Measurements from ENCODE around the gene LYRM1. TPM values are rescaled to one million over a fixed set of nuclear protein-coding genes. Genes with fewer than 3 reads are reported as not detected.

The LYRM1 gene
- polyA plus RNA-seq, 1 donor (not counting 4 experiments of a cell fraction or from before 2014, with no cell fraction given), result 21.7 TPM

GRCh38 chr16:20923876-20924275 lies 23.3 kb downstream of the LYRM1 start:
- H3K79me2 ChIP-seq (ENCODE audit: control insufficient read depth, insufficient read depth, low read length), result no peaks in the 10 kb centered on the region
- no peak overlapping the region for H3K27ac ChIP-seq (ENCODE audit: control insufficient read depth, insufficient read depth, low read length)
- no peaks in the 10 kb centered on the region for H3K9me3 ChIP-seq (ENCODE audit: control insufficient read depth, low read depth, low read length)
- dilution Hi-C loops (cut with MboI; ENCODE audit: extremely low pct_ligation_motif_present, low sequenced_read_pairs), result no loop called here
- FAIRE-seq (no peak), DNase-seq (ENCODE audit: low read depth, low spot score) (no peak)
- no peak overlapping the region for H2AFZ ChIP-seq (ENCODE audit: control insufficient read depth, low read length)
- no peaks in the 10 kb centered on the region for H4K20me1 ChIP-seq (ENCODE audit: control insufficient read depth, extremely low read depth, insufficient read depth, low read length)
- H3K27me3 ChIP-seq (ENCODE audit: control insufficient read depth, extremely low read depth, insufficient read depth, low read length), result no peaks in the 10 kb centered on the region
- TF ChIP-seq EZH2 (IDR thresholded peaks at IDR 0.05; ENCODE audit: low read length) (no peak), CTCF (optimal IDR thresholded peaks at IDR 0.05 in 1 of 3, IDR thresholded peaks at IDR 0.05 in 1 of 3, conservative IDR thresholded peaks at IDR 0.05 in 1 of 3; ENCODE audit: extremely low read depth in 1 of 3, insufficient read depth in 2 of 3, low read length in 3 of 3) (no peak)
- no peak overlapping the region for H3K4me2 ChIP-seq (ENCODE audit: control insufficient read depth, extremely low read depth, insufficient read depth, low read depth, low read length)
- no peak overlapping the region for H3K9ac ChIP-seq (ENCODE audit: control insufficient read depth, extremely low read depth, insufficient read depth, low read length)
- H3K36me3 ChIP-seq (ENCODE audit: control insufficient read depth in 2 of 2, extremely low read depth in 1 of 2, insufficient read depth in 2 of 2, low read length in 2 of 2), result no peaks in the 10 kb centered on the region
- no peaks in the 10 kb centered on the region for H3K4me1 ChIP-seq (ENCODE audit: control insufficient read depth, extremely low read depth, insufficient read depth, low read length)
- no peak overlapping the region for H3K4me3 ChIP-seq (ENCODE audit: control insufficient read depth in 2 of 3, extremely low read depth in 1 of 3, insufficient read depth in 2 of 3, low read depth in 1 of 3, low read length in 3 of 3)
- no peaks in the 10 kb centered on the region for H3K9me1 ChIP-seq (ENCODE audit: control insufficient read depth, extremely low read depth, insufficient read depth, low read length)

- H3K36me3 ChIP-seq (ENCODE audit: control insufficient read depth in 2 of 2, extremely low read depth in 1 of 2, insufficient read depth in 2 of 2, low read length in 2 of 2), result no peaks in the 10 kb centered on the region
- no peak overlapping the region for H2AFZ ChIP-seq (ENCODE audit: control insufficient read depth, low read length)
- FAIRE-seq (no peak), DNase-seq (ENCODE audit: low read depth, low spot score) (no peak)
- H3K4me1 ChIP-seq (ENCODE audit: control insufficient read depth, extremely low read depth, insufficient read depth, low read length), result no peaks in the 10 kb centered on the region
- H3K9me1 ChIP-seq (ENCODE audit: control insufficient read depth, extremely low read depth, insufficient read depth, low read length), result no peaks in the 10 kb centered on the region
- TF ChIP-seq EZH2 (IDR thresholded peaks at IDR 0.05; ENCODE audit: low read length), result no peak
- TF ChIP-seq CTCF (optimal IDR thresholded peaks at IDR 0.05 in 1 of 3, IDR thresholded peaks at IDR 0.05 in 1 of 3, conservative IDR thresholded peaks at IDR 0.05 in 1 of 3; ENCODE audit: extremely low read depth in 1 of 3, insufficient read depth in 2 of 3, low read length in 3 of 3), result no peak
- no peaks in the 10 kb centered on the region for H3K27me3 ChIP-seq (ENCODE audit: control insufficient read depth, extremely low read depth, insufficient read depth, low read length)
- H3K9ac ChIP-seq (ENCODE audit: control insufficient read depth, extremely low read depth, insufficient read depth, low read length), result no peak overlapping the region
- H3K4me2 ChIP-seq (ENCODE audit: control insufficient read depth, extremely low read depth, insufficient read depth, low read depth, low read length), result no peak overlapping the region
- no peak overlapping the region for H3K4me3 ChIP-seq (ENCODE audit: control insufficient read depth in 2 of 3, extremely low read depth in 1 of 3, insufficient read depth in 2 of 3, low read depth in 1 of 3, low read length in 3 of 3)
- H3K79me2 ChIP-seq (ENCODE audit: control insufficient read depth, insufficient read depth, low read length), result no peaks in the 10 kb centered on the region
- H3K9me3 ChIP-seq (ENCODE audit: control insufficient read depth, low read depth, low read length), result no peaks in the 10 kb centered on the region
- no peak overlapping the region for H3K27ac ChIP-seq (ENCODE audit: control insufficient read depth, insufficient read depth, low read length)
- no peaks in the 10 kb centered on the region for H4K20me1 ChIP-seq (ENCODE audit: control insufficient read depth, extremely low read depth, insufficient read depth, low read length)
- dilution Hi-C loops (cut with MboI; ENCODE audit: extremely low pct_ligation_motif_present, low sequenced_read_pairs), result no loop called here
These were observed 25.2 kb downstream of the LYRM1 start for GRCh38 chr16:20925751-20926150.
